Common myeloid progenitor, CD34-positive (primary cell): ENCODE results near the gene RNF34.

Experiments used
- CTCF ChIA-PET: fragments of 350-600 bp; sonication (Branson Sonifier 250); formaldehyde crosslinking; loops from one replicate; lab custom pipeline; 2021; ENCODE audit warnings: antibody characterized with exemption; lab: Charles Lee
- POLR2A ChIA-PET: fragments of 350-600 bp; sonication (Branson Sonifier 250); formaldehyde crosslinking; loops from one replicate; lab custom pipeline; 2021; ENCODE audit warnings: antibody characterized with exemption; lab: Charles Lee
- DNase-seq, 3 donors: peaks; one replicate each; pipeline versions ENCODE4 v3.0.0 to v3.0.0-alpha.2; 2013
- H3K27ac ChIP-seq, 2 experiments: 1 replicate in 1 of 2; 2 replicates in 1 of 2; pipeline ENCODE4 v1.7.0; 2013; ENCODE audit warnings: inconsistent platforms in 2 of 2, low read length in 2 of 2, mild to moderate bottlenecking in 2 of 2, low read depth in 1 of 2, moderate library complexity in 1 of 2; ENCODE audit not compliant: severe bottlenecking in 2 of 2, insufficient read depth in 1 of 2, poor library complexity in 1 of 2
- H3K27me3 ChIP-seq, 5 experiments: replicated peaks in 2 of 5; 1 replicate in 3 of 5; 2 replicates in 2 of 5; pipeline versions ENCODE4 v1.6.1 to v1.7.0; 2013; ENCODE audit warnings: low read length in 4 of 5, mild to moderate bottlenecking in 2 of 5, moderate library complexity in 2 of 5, inconsistent platforms in 1 of 5; ENCODE audit not compliant: insufficient read depth in 5 of 5, control insufficient read depth in 4 of 5
- H3K36me3 ChIP-seq, 4 experiments: 1 replicate in 2 of 4; 2 replicates in 2 of 4; pipeline versions ENCODE4 v1.6.1 to v1.7.0; 2013; ENCODE audit warnings: low read length in 3 of 4, control low read depth in 1 of 4, mild to moderate bottlenecking in 1 of 4; ENCODE audit not compliant: control insufficient read depth in 4 of 4, insufficient read depth in 4 of 4
- H3K4me1 ChIP-seq, 4 experiments: 1 replicate in 3 of 4; 2 replicates in 1 of 4; pipeline versions ENCODE4 v1.6.1 to v1.7.1; 2013; ENCODE audit warnings: low read length in 3 of 4, mild to moderate bottlenecking in 3 of 4, control low read depth in 1 of 4, inconsistent platforms in 1 of 4, moderate library complexity in 1 of 4; ENCODE audit not compliant: control insufficient read depth in 4 of 4, insufficient read depth in 4 of 4; ENCODE audit errors: control extremely low read depth in 1 of 4
- H3K4me3 ChIP-seq, 7 experiments: 1 replicate in 4 of 7; 2 replicates in 3 of 7; pipeline versions ENCODE4 v1.5.1 to v1.7.0; 2013; ENCODE audit warnings: mild to moderate bottlenecking in 7 of 7, low read length in 6 of 7, moderate library complexity in 6 of 7, inconsistent platforms in 2 of 7, low read depth in 2 of 7, control low read depth in 1 of 7; ENCODE audit not compliant: insufficient read depth in 4 of 7, control insufficient read depth in 1 of 7; ENCODE audit errors: extremely low read depth in 1 of 7
- H3K9me3 ChIP-seq, 5 experiments: 1 replicate in 4 of 5; 2 replicates in 1 of 5; pipeline versions ENCODE4 v1.6.1 to v1.7.1; 2013; ENCODE audit warnings: low read length in 4 of 5, mild to moderate bottlenecking in 2 of 5, inconsistent platforms in 1 of 5, low read depth in 1 of 5, moderate library complexity in 1 of 5; ENCODE audit not compliant: control insufficient read depth in 4 of 5, insufficient read depth in 2 of 5; ENCODE audit errors: control extremely low read depth in 1 of 5
- WGBS: methylation state at CpG from one replicate; pipeline ENCODE4 v1.1.5; 2013; ENCODE audit not compliant: insufficient coverage; 5-methylcytosine and 5-hydroxymethylcytosine counted together

The RNF34 gene

DNA sequence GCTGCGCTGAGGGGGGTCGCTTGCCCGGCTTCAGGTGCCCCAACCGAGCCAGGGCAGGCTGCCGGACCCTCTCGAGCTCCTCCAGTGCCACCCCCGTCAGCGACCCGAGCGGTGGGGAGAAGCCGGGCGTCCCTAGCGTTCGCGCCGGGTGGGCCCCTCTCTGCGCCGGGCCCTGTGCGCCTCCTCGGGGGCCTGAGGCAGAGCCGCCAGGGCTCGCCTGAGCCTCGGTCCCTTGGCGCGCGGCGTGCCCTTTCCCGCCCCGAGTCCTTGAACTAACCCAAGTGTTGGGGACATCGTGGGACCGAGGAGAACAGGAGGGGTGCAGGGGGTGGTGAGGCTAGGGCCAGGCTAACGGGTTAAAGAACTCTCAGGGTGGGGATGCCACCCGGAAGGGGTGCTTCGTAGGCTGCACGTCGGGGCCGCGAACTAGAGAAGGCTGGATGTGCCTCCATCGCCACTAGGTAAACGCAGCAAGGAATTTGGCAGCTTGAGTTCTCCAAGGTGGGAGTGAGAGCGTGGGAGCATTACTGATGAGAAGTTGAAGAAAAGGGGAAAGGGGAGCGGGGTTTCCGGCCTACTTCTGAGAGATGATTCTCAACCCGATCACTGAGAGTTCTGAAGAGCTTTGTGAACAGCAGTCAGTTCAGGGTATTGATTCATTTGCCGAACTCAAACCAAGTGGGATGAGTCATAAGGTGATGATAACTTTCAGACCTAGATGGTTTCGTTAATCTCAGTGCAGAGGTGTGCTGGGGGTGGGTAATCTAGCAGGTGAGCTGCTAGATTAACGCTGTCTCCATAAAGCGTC, 618 bp downstream of the RNF34 start:
- DNase-seq, result peak in 2 of 3 donors; percentile 29 to 65
- CTCF ChIA-PET, result interaction anchor here (1.0 to 3.2 kb wide), 7 partner anchors 9 to 66 kb away, joined by 3 to 11 read pairs (median 4); no protein-coding TSS in a partner anchor
- peak overlapping the region; percentile 83 to 87 for H3K27ac ChIP-seq
- H3K9me3 ChIP-seq, result no peaks in the 10 kb centered on the region
- H3K4me3 ChIP-seq, result peak overlapping the region; percentile 73 to 97 (median 88)
- H3K4me1 ChIP-seq, result peaks cover 18 to 28% (median 18%) of the 10 kb centered on the region in 4 experiments
- no peaks in the 10 kb centered on the region for H3K27me3 ChIP-seq
- POLR2A ChIA-PET, result interaction anchor here (1.2 to 1.6 kb wide), 5 partner anchors 9 to 74 kb away, joined by 3 to 6 read pairs (median 3); partner anchors contain the start of gene ANAPC5
- peaks cover 2 to 15% (median 11%) of the 10 kb centered on the region in 4 experiments for H3K36me3 ChIP-seq
- WGBS, result 3% methylated on average over 46 of the region's 48 CpGs

DNA sequence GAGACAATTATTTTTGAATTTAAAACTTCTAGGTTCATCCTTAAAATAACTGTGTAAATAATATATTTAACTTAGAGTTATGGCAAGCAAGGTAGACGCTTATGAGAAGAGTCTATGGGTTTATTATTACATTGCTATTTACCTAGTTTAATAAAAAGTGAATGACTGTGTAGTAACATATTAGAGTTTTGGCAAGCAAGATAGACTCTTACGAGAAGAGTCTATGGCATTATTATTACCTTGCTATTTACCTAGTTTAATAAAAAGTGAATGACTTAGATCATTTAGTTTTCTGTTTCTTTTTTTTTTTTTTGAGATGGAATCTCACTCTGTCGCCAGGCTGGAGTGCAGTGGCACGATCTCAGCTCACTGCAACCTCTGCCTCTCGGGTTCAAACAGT, 3.8 kb downstream of the RNF34 start:
- Histone ChIP-seq H3K27ac (no peak overlapping the region), H3K36me3 (peaks cover 10 to 39% (median 24%) of the 10 kb centered on the region in 4 experiments), H3K27me3 (no peaks in the 10 kb centered on the region), H3K4me1 (peaks cover 14 to 26% (median 14%) of the 10 kb centered on the region in 4 experiments), H3K9me3 (no peaks in the 10 kb centered on the region), H3K4me3 (no peak overlapping the region)
- POLR2A ChIA-PET, result no interaction called here
- WGBS, result 91% methylated on average over 3 of the region's 5 CpGs
- no peak for DNase-seq
- CTCF ChIA-PET, result interaction anchor here (0.8 to 4.6 kb wide), 2 partner anchors 12 to 43 kb away, joined by 3 to 15 read pairs; no protein-coding TSS in a partner anchor

DNA sequence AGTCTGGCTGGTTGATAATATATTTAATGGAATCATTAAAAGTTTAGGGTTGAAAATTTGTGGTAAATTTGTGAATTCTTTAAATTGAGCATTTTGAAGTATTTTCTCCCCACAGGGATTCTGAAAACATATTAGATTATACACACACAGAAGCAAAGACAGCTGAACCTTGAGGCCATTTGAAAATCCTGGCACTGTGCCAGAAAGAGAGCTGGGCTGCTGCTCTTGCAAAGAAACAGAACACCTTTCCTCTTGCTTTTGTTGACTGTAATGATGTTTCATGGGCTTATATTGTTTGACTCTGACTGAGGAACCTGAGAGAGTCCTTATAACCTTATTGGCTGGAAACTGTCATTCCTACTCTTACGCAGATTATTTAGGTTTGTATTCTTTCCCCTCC, 4.8 kb downstream of the RNF34 start:
- CTCF ChIA-PET, result interaction anchor here (1.2 to 4.6 kb wide), 3 partner anchors 11 to 71 kb away, joined by 4 to 15 read pairs (median 12); no protein-coding TSS in a partner anchor
- H3K27me3 ChIP-seq, result no peaks in the 10 kb centered on the region
- H3K9me3 ChIP-seq, result no peaks in the 10 kb centered on the region
- POLR2A ChIA-PET, result interaction anchor here (0.6 kb wide), 1 partner anchor 120 kb away, joined by 3 read pairs; no protein-coding TSS in a partner anchor
- H3K4me1 ChIP-seq, result peaks cover 7 to 16% (median 13%) of the 10 kb centered on the region in 4 experiments
- no CpG with 5 or more reads among the region's 1 CpG for WGBS
- no peak overlapping the region for H3K27ac ChIP-seq
- H3K4me3 ChIP-seq, result no peak overlapping the region
- H3K36me3 ChIP-seq, result peaks cover 15 to 41% (median 26%) of the 10 kb centered on the region in 4 experiments
- peak in 2 of 3 donors; percentile 10 to 17 for DNase-seq

DNA sequence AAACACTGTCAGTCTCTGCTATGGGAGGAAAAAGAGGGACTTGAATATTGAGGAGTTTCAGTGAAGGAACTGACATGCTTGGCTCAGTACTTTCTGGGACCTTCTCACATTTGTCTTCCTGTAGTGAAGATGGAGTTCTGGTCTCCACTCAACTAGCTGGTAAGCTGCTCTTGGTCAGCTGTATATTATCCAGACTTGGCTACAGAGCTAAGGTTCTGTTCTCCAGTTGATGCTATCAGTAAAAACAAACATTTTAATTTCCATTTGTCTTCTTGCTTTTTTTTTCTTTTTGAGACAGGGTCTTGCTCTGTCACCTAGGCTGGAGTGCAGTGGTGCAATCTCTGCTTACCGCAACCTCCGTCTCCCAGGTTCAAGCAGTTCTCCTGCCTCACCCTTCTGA, 5.3 kb downstream of the RNF34 start:
- POLR2A ChIA-PET, result interaction anchor here (0.6 kb wide), 1 partner anchor 120 kb away, joined by 3 read pairs; no protein-coding TSS in a partner anchor
- H3K4me1 ChIP-seq, result peaks cover 7 to 16% (median 13%) of the 10 kb centered on the region in 4 experiments
- DNase-seq, result no peak
- CTCF ChIA-PET, result interaction anchor here (1.2 to 4.6 kb wide), 3 partner anchors 11 to 71 kb away, joined by 4 to 15 read pairs (median 12); no protein-coding TSS in a partner anchor
- H3K27ac ChIP-seq, result no peak overlapping the region
- H3K9me3 ChIP-seq, result no peaks in the 10 kb centered on the region
- H3K27me3 ChIP-seq, result no peaks in the 10 kb centered on the region
- 87% methylated on average over 2 of the region's 2 CpGs for WGBS
- no peak overlapping the region for H3K4me3 ChIP-seq
- peaks cover 15 to 41% (median 26%) of the 10 kb centered on the region in 4 experiments for H3K36me3 ChIP-seq

DNA sequence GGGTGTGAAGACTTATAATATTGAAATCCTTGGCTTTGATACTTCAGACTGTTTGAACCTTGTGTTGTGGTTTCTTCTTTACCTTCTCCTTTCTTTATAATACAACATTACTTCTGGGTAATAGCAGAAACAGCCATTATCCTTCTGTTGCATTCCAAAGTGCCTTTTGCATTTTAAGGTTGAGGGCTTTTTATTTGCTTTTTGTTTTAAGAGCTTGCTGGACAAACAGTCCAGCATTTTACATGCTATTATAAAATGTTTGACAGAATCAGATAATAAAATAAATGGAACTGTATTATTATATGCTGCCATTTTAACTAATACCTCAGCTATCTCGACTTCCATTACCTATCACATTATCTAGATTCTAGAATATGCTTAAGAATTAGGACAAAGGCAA, 14.0 kb downstream of the RNF34 start:
- no peaks in the 10 kb centered on the region for H3K4me1 ChIP-seq
- H3K27ac ChIP-seq, result no peak overlapping the region
- no peak overlapping the region for H3K4me3 ChIP-seq
- ChIA-PET POLR2A (no interaction called here), CTCF (no interaction called here)
- WGBS, result no CpG with 5 or more reads among the region's 1 CpG
- DNase-seq, result no peak
- H3K9me3 ChIP-seq, result no peaks in the 10 kb centered on the region
- no peaks in the 10 kb centered on the region for H3K27me3 ChIP-seq
- peaks cover 18 to 41% (median 27%) of the 10 kb centered on the region in 4 experiments for H3K36me3 ChIP-seq

GRCh38 chr12:121417847-121418246, 17.9 kb downstream of the RNF34 start:
- ChIA-PET CTCF (interaction anchor here (1.0 to 1.8 kb wide), 2 partner anchors 25 to 84 kb away, joined by 3 to 8 read pairs; no protein-coding TSS in a partner anchor), POLR2A (interaction anchor here (0.7 kb wide), 1 partner anchor 883 kb away, joined by 4 read pairs; a partner anchor contains a TSS)
- WGBS, result 100% methylated on average over 5 of the region's 6 CpGs
- no peaks in the 10 kb centered on the region for H3K27me3 ChIP-seq
- H3K9me3 ChIP-seq, result no peaks in the 10 kb centered on the region
- peak overlapping the region in 1 of 2 experiments; percentile 25 for H3K27ac ChIP-seq
- no peak overlapping the region for H3K4me3 ChIP-seq
- H3K36me3 ChIP-seq, result peaks cover 30 to 75% (median 52%) of the 10 kb centered on the region in 4 experiments
- DNase-seq, result no peak
- no peaks in the 10 kb centered on the region for H3K4me1 ChIP-seq
